IMR-90 (cell line): Measurements from ENCODE around the gene SERPINB1.

Experiments used
- CEBPB ChIP-seq: IDR thresholded peaks from 2 replicates; pipeline ENCODE4 v1.6.1; 2012; ENCODE audit warnings: low read depth, low read length, improper control_type of control experiment
- FOS ChIP-seq: fragments of 150-350 bp; IDR thresholded peaks from 2 replicates; pipeline ENCODE4 v1.6.1; 2016; ENCODE audit warnings: low read depth, low read length
- MAZ ChIP-seq: IDR thresholded peaks from 2 replicates; pipeline ENCODE4 v1.6.1; 2012; ENCODE audit warnings: low read depth, mild to moderate bottlenecking, low read length, improper control_type of control experiment, moderate library complexity, borderline replicate concordance
- MXI1 ChIP-seq: IDR thresholded peaks from 2 replicates; pipeline ENCODE4 v1.6.1; 2012; ENCODE audit warnings: low read depth, mild to moderate bottlenecking, low read length, moderate library complexity, borderline replicate concordance
- POLR2A ChIP-seq: IDR thresholded peaks from 2 replicates; pipeline ENCODE4 v1.6.1; 2012; ENCODE audit warnings: mild to moderate bottlenecking, low read depth, low read length
- RAD21 ChIP-seq: IDR thresholded peaks from 2 replicates; pipeline ENCODE4 v1.6.1; 2012; ENCODE audit warnings: low read length, improper control_type of control experiment
- RCOR1 ChIP-seq: IDR thresholded peaks from 2 replicates; pipeline ENCODE4 v1.6.1; 2012; ENCODE audit warnings: mild to moderate bottlenecking, low read length, improper control_type of control experiment; ENCODE audit not compliant: insufficient replicate concordance
- RFX5 ChIP-seq: IDR thresholded peaks from 2 replicates; pipeline ENCODE4 v1.8.0; 2012; ENCODE audit warnings: low read depth, mild to moderate bottlenecking, low read length, moderate library complexity
- USF2 ChIP-seq: fragments of 150-350 bp; IDR thresholded peaks from 2 replicates; pipeline ENCODE4 v1.6.1; 2017; ENCODE audit warnings: mild to moderate bottlenecking, antibody characterized with exemption, low read length, low read depth
- TF ChIP-seq, protein P1 (sequence below): conservative IDR thresholded peaks from 2 replicates; pipeline ENCODE4 v1.5.1; 2012; ENCODE audit warnings: mild to moderate bottlenecking, low read depth, low read length, improper control_type of control experiment

GRCh38 chr6:2816158-2816557, 25.5 kb downstream of the SERPINB1 start:
- TF ChIP-seq MAZ (no peak), POLR2A (no peak), FOS (no peak), RFX5 (no peak), RCOR1 (no peak), USF2 (no peak), MXI1 (no peak), CEBPB (no peak), RAD21 (no peak)
- TF ChIP-seq, protein P1, sequence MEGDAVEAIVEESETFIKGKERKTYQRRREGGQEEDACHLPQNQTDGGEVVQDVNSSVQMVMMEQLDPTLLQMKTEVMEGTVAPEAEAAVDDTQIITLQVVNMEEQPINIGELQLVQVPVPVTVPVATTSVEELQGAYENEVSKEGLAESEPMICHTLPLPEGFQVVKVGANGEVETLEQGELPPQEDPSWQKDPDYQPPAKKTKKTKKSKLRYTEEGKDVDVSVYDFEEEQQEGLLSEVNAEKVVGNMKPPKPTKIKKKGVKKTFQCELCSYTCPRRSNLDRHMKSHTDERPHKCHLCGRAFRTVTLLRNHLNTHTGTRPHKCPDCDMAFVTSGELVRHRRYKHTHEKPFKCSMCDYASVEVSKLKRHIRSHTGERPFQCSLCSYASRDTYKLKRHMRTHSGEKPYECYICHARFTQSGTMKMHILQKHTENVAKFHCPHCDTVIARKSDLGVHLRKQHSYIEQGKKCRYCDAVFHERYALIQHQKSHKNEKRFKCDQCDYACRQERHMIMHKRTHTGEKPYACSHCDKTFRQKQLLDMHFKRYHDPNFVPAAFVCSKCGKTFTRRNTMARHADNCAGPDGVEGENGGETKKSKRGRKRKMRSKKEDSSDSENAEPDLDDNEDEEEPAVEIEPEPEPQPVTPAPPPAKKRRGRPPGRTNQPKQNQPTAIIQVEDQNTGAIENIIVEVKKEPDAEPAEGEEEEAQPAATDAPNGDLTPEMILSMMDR = no peak
